Neural crest cell (in vitro differentiated cells): Measurements from ENCODE around the gene EXOC4. TPM values are rescaled to one million over a fixed set of nuclear protein-coding genes. Genes with fewer than 3 reads are reported as not detected.

Experiments used
- DNase-seq: peaks from one replicate; pipeline ENCODE4 v3.0.0; 2021; ENCODE audit warnings: low read depth, mixed read lengths, low spot score
- H3K27ac Mint-ChIP-seq: one replicate; pipeline ENCODE4 v1.8.0; 2021; ENCODE audit warnings: mild to moderate bottlenecking, mixed read lengths; ENCODE audit not compliant: unreplicated experiment
- H3K27me3 Mint-ChIP-seq: 2 replicates; pipeline ENCODE4 v1.8.0; 2021; ENCODE audit warnings: low read depth, mild to moderate bottlenecking, mixed read lengths
- H3K36me3 Mint-ChIP-seq: 2 replicates; pipeline ENCODE4 v1.8.0; 2021; ENCODE audit warnings: low read depth, mild to moderate bottlenecking, mixed read lengths
- H3K4me1 Mint-ChIP-seq: 2 replicates; pipeline ENCODE4 v1.8.0; 2021; ENCODE audit warnings: mixed read lengths
- H3K4me3 Mint-ChIP-seq: one replicate; pipeline ENCODE4 v1.8.0; 2021; ENCODE audit warnings: mild to moderate bottlenecking, mixed read lengths
- H3K9me3 Mint-ChIP-seq: 2 replicates; pipeline ENCODE4 v1.8.0; 2021; ENCODE audit warnings: mixed read lengths
- CTCF ChIP-seq: fragments of 200-600 bp; sonication (generic); conservative IDR thresholded peaks from 2 replicates; pipeline ENCODE4 v1.5.0; 2021; ENCODE audit warnings: antibody characterized with exemption, mild to moderate bottlenecking
- total RNA-seq: library from RNA; stranded (reverse); gene quantifications from 2 replicates; pipeline ENCODE4 v1.2.1, GENCODE V29; 2021

The EXOC4 gene
- total RNA-seq, 1 donor from 2014 or later, result 79.7 TPM

- Mint-ChIP-seq H3K36me3 (no peaks in the 10 kb centered on the region), H3K27me3 (no peaks in the 10 kb centered on the region), H3K4me1 (no peaks in the 10 kb centered on the region), H3K9me3 (no peaks in the 10 kb centered on the region), H3K27ac (no peak overlapping the region), H3K4me3 (no peak overlapping the region)
- TF ChIP-seq CTCF, result no peak
- DNase-seq, result no peak
Measured at GRCh38 chr7:133754708-133755107, 501.8 kb downstream of the EXOC4 start.

- H3K9me3 Mint-ChIP-seq, result no peaks in the 10 kb centered on the region
- no peaks in the 10 kb centered on the region for H3K27me3 Mint-ChIP-seq
- H3K4me1 Mint-ChIP-seq, result no peaks in the 10 kb centered on the region
- no peak for DNase-seq
- no peak overlapping the region for H3K27ac Mint-ChIP-seq
- no peak for TF ChIP-seq CTCF
- no peaks in the 10 kb centered on the region for H3K36me3 Mint-ChIP-seq
- H3K4me3 Mint-ChIP-seq, result no peak overlapping the region
Measured at GRCh38 chr7:133755901-133756300, 503.0 kb downstream of the EXOC4 start.

GRCh38 chr7:133761443-133761842 is 508.6 kb downstream of the EXOC4 start:
- no peak for TF ChIP-seq CTCF
- H3K27me3 Mint-ChIP-seq, result no peaks in the 10 kb centered on the region
- DNase-seq, result no peak
- H3K4me1 Mint-ChIP-seq, result peaks cover 8% of the 10 kb centered on the region
- H3K9me3 Mint-ChIP-seq, result no peaks in the 10 kb centered on the region
- H3K36me3 Mint-ChIP-seq, result no peaks in the 10 kb centered on the region
- no peak overlapping the region for H3K27ac Mint-ChIP-seq
- H3K4me3 Mint-ChIP-seq, result no peak overlapping the region

GRCh38 chr7:133763076-133763640 is 510.3 kb downstream of the EXOC4 start:
- TF ChIP-seq CTCF, result no peak
- H3K36me3 Mint-ChIP-seq, result no peaks in the 10 kb centered on the region
- DNase-seq, result no peak
- no peaks in the 10 kb centered on the region for H3K9me3 Mint-ChIP-seq
- peak overlapping the region; percentile 19 for H3K27ac Mint-ChIP-seq
- peaks cover 11% of the 10 kb centered on the region for H3K4me1 Mint-ChIP-seq
- no peak overlapping the region for H3K4me3 Mint-ChIP-seq
- no peaks in the 10 kb centered on the region for H3K27me3 Mint-ChIP-seq

- no peak for TF ChIP-seq CTCF
Measured at GRCh38 chr7:133769668-133770067, 516.8 kb downstream of the EXOC4 start.

More at GRCh38 chr7:133769668-133770067, 516.8 kb downstream of the EXOC4 start:
- Mint-ChIP-seq H3K9me3 (no peaks in the 10 kb centered on the region), H3K36me3 (no peaks in the 10 kb centered on the region), H3K4me1 (peaks cover 13% of the 10 kb centered on the region), H3K27me3 (no peaks in the 10 kb centered on the region), H3K4me3 (no peak overlapping the region), H3K27ac (no peak overlapping the region)
- DNase-seq, result no peak
